Midbrain (tissue), 1 donor: ENCODE results near the gene LRRC3C.
"Not testable (repeated sequence)": the region's sequence is repeated elsewhere in the genome, so short reads cannot be mapped to it uniquely, and the experiment has no call there.

Experiments used
- DNase-seq: peaks from one replicate; lab custom pipeline; 2025; lab: John Stamatoyannopoulos, UW

Gene LRRC3C

DNA sequence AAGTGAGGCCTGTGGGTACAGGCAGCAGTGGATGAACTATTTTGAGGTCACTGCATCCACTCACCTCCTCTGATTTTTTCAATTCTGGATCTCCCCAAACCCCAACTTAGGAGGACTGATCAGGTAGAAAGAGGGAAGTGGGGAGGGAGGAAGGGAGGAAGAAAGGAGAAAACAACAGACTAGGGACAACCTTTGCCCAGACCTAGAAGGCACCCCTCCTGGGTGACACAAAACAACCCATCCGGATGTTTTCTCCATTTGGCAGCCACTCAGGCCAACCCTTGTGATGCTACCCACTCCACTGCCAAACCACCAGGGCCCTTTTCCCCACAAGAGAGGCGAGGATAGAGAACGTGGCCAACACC is 2.9 kb upstream of the LRRC3C start:
- DNase-seq, result no peak

DNA sequence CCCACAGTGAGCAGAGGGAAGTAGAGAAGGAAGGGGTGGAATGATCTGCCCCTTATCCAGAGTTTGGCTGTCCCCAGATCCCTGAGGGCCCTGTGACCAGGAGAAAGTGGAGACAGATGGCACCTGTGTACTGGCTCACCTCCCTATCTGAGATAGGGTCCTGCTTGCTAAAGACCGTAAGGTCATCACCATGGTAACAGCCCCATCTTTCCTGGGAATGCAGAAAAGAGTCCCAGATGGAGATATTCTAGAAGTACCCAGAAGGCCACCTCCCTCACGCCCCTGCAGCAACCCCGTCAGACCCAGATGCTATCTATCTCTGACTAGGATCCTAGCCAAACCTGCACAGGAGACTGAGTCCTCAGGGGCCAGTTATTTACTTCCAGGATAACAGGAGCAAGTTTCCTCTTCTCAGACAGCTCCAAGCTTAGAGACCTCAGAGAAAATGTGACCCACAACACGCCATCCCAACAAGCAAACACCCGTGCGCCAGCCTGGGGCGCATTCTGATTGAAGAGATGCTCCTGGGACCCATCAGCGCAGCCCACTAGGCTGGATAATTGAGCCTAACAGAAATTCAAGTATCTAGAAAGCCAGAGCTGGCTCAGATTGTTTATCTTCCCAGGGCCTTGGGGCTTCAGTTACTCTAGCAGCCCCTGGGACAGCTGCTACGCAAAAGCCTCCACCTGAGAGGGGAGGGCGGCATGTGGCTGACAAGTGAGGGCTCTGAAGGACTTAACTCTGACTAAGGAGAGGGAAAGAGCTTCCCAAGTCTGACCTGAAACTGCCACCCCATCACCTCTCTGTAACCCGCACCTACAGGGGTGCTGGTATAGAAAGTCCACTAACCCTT is 2.0 kb upstream of the LRRC3C start:
- no peak for DNase-seq

DNA sequence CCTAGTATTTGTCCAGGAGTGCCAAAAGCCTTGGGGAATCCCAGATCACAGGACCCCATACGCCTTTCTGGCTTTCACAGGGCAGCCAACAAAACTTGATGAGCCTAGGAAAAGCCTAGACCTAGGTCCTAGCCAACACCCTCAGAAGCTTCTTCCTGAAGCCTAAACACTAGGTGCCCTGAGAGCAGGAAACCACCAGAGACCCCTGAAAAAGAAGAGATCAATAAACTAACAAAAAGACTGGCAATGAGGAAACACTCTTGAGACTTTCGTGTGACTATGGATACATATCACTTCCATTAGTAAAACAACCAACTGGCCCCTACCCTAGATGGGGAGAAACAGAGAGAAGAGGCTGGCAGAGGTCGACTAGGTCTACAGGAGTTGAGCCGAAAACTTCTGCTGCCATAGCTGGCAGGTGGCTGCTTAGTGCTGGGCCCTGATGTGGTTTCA is 1.4 kb upstream of the LRRC3C start:
- no peak for DNase-seq

DNA sequence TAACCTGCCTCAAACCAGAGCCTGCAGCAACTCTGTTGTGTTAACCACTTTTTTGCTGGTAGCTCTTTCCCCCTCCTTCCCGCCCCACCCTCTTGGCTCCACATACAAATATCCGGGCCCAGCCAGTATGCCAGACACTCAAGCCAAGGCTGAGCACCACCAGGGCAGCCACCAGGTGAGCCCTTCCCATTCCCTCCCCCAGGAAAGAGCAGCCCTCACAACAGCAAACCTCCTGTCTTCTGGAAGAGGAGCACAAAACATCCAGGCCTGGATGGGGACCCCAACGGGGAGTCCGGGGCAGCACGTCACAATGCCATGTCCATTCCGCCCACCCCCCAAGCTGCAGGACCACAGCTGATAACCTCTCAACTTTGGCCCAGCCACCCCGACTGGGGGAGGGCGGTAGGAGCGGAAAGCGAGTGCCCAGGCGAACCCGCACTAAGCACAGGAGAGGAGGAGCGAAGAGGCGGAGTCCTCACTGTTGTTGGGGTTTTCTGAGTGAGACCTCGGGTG is 888 bp upstream of the LRRC3C start:
- DNase-seq, result no peak

DNA sequence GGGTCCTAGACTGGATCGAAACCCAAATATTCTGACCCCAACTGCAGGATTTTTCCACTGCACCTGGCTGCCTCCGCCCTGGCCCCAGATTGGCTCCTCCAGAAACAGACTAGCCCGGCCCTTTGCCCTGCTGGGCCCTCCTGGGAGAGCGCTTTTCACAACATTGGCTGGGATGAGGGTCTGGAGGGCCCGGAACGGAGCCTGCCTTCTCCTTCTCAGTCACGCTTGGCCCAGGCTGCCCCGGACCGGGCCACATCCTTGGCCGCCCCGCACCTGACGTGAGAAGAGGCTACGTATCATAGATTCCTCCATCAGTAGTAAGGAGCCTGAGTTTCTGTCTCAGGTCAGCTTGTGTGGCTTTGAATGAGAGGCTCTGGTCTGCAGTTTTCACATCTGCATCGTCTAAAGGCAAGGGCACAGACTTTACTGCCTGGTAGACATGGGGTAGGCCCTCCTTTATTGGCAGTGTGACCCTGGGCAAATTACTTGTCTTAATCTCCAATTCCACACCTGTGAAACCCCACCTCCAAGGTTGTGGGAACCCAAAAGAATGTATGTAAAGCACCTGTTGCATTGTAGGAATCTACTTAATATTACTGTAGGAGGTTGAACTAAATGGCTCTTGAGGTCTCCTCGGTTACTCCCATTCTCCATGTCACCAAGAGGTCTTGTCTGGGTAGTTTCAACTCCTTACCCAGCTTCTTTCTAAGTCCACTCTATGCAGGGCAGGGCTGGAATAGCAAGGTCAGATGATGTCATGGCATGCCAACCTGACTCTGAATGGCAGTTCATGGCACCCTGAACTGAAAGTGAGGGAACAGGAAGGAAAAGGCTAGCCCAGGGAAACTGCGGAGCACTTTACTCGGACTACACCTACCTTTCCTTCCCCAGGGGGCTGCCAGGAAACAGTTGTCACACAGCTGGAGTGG is 661 bp downstream of the LRRC3C start:
- no peak for DNase-seq

DNA sequence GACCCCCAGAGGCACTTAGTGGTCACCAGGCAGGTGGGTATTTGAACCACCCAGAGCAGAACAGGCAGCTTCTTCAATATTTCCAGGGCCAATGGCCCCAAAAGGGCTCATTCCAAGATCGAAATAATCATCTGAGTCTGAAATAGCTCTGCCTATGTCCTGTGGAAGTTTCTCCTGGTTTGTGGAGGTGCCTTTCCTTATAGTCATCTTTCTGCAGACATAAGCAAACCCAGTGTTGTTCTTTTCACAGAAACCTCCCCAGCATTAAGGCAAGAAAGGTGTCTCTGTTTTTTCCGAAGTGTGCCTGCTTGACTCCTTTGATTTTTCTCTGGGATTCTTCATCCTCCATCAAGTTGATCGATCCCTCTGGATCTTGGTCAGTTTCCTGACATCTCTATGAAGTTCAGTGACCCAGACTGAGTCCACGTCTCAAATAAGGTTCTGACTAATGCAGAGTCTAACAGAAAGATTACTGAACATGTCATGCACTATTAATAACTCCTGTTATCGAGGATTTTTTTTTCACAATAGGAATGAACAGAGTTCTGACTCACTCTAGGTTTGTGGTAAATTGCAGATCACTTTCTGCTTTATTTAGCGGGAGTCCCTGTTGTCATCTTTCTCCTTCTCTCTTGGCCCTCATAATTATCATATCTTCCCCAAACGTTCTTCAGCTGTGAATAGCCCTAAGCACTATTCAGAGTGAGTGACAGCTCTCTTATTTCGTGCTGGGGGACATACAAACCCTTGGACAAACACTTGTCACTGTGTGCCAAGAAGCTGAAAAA is 1.5 kb downstream of the LRRC3C start:
- DNase-seq, result no peak

DNA sequence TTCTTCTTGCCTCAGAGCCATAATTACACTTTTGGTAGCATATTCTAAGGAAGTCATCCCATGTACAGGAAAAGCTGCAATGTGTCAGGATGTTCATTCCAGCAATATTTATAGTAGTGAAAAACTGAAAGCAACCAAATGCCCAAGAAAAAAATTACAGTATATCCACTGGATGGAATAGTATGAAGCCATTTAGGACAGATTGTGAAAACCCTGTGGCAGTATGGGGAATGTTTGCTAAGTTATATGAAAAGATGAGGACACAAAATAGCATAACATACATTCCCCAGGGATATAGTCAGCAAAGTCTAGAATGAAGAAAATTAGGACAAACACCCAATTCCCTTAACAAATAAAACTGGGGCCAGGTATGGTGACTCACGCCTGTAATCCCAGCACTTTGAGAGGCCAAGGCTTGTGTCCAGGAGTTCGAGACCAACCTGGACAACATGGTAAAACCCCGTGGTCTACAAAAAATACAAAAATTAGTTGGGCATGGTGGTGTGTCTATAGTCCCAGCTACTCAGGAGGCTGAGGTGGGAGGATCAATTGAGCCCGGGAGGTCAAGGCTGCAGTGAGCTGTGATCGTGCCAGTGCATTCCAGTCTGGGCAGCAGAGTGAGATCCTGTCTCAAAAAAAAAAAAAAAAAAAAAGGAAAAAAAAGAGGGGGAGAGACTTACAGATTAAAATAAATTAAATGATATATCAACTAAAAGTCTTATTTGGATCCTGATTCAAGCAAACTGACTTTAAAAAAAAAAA is 2.3 kb downstream of the LRRC3C start:
- DNase-seq, result no peak

DNA sequence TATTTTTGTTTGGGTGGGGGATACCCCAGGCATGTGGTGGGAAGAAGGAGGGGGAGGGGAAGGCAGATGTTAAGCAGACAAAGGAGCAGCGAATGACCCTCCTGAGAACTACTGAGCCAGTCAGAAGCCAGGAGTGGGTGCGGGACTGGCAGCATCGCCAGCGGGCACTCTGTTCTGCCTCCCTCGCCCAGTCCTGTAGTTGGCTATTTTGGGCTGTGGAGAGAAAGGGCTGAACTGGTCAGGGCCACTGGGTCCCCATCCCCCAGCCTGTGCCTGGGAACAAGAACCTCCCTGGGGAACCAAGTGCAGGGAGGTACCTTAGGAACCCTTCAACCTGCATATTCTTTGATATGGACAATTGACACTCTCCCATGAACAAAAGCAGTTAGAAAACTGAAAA is 6.4 kb downstream of the LRRC3C start:
- no peak for DNase-seq

DNA sequence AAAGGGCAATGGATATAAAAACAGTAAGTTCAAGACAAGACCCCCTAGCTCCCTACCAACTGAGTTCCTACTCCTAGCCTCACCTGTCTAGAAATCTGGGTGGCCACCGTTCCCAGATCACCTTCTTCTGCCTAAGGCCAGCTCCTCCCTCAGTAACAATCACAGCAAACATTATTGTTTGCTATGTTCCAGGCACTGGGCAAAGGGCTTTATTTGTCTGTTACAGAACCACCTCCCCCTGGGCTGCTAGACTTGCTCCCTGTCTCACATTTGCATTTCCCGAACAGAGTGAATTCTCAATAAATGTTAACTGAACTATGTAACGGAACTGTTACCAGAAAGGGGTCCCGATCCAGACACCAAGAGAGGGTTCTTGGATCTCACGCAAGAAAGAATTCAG is 6.8 kb downstream of the LRRC3C start:
- DNase-seq, result no peak

DNA sequence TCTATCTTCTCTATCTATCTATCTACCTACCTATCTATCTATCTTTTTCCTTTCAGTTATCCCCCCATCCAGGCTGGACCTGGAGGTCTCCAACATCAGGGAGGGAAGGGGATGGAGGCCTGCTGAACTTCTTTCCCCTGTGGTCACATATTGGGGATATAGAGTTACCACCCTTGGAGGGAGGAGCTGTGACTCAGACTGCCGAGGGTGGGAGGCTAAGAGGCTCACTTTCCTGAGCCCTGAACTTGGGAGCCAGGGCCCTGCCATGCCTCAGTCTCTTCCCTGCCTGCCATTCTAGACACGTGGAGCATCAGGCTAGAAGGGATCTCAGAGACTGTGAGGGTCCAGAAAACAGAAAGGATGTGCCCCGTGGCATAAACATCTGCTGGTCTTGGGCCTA is 8.4 kb downstream of the LRRC3C start:
- DNase-seq, result no peak

DNA sequence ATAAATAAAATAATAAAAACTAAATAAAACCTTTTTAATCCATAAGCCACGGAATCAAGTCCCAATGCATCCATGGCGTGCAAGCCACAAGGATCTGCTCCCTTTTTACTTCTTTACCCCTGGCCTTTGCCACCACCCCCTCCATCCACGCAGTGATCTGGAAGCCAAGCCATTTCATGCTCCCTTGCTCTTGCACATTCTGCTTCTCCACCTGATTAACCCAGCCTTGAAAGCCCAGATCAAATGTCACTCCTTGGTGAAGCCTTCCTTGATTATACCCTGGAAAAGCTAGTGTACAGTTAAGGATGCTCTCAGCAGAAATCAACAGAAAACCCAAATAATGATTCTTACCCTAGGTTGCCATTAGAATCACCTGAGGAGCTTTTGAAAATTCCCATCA is 9.9 kb downstream of the LRRC3C start:
- no peak for DNase-seq

DNA sequence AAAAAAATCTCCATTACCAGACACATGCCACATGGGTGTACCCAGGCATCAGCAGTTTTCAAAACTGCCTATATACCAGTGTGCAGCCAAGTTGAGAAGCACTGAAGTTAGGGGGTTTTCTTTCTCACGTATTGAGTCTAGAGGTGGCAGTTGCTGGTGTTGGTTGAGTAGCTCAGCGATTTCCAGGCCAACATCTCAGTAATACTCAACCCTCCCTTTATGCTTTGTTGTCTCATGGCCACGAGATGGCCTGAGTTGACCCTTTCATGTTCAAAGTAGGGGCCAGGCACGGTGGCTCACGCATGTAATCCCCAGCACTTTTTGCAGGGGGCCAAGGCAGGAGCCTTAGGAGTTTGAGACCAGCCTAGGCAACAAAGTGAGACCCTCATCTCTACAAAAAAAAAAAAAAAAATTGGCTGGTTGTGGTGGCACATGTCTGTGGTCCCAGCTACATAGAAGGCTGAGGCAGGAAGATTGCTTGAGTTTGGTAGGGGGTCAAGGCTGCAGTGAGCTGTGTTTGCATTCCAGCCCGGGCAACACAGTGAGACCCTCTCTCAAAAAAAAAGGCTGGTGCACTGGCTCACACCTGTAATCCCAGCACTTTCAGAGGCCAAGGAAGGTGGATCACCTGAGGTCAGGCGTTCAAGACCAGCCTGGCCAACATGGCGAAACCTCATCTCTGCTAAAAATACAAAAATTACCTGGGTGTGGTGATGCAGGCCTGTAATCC is 10.8 kb downstream of the LRRC3C start:
- DNase-seq, result no peak

DNA sequence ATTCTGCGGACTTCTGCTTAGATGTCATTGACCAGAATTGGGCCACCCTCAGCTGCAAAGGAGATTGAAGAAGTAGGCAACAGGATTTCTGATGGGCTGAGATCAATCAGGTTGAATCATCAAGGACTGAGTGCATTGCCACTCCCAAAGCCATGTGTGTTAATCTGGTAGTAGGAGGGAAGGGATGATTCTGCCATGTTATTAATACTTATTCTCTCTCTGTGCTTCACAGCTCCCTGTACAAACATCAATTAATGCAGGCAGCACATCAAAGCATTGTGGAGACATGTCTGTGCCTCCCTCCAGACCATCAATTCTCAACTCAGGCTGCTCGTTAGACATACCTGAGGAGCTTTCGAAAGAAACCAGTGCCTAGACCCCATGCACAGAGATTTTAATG is 11.6 kb downstream of the LRRC3C start:
- DNase-seq, result no peak

DNA sequence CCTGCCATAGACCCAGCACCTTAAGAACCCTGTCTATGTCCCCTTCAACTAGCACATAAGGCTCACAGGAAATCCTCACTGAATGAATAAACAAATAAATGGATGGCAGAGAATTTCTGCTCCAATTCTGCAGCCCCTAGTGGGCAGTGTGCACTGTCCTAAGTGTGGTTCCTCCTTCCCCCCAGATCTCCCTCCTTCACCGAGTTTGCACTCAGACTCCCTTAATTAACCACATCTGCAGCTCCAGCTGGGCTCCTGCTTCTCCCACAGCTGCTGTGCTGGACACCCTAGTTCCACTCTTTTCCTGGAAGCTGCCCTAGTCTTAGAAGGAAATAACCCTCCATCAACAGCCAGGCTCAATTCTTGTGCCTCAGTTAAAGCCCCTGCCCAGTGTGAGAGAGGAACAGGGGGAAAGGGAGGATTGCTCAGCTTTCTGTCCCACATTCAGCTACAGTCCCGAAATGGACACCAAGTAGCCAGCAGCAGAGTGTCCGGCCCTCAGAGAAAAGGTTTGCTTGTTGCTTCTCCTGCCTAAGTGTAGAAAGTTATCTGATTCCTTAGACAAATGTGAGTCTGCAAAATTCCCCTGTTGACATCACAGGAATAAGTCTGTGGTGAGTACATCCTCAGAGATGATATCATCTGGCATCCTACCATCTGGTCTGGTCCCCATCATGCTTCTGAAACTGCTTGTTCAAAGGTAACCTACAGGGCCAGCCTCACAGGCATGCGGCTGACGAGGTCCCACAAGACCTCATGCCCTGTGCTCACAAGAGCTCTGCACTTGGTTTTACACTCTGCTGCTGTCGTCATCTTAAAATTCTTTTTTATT is 12.3 kb downstream of the LRRC3C start:
- no peak for DNase-seq

DNA sequence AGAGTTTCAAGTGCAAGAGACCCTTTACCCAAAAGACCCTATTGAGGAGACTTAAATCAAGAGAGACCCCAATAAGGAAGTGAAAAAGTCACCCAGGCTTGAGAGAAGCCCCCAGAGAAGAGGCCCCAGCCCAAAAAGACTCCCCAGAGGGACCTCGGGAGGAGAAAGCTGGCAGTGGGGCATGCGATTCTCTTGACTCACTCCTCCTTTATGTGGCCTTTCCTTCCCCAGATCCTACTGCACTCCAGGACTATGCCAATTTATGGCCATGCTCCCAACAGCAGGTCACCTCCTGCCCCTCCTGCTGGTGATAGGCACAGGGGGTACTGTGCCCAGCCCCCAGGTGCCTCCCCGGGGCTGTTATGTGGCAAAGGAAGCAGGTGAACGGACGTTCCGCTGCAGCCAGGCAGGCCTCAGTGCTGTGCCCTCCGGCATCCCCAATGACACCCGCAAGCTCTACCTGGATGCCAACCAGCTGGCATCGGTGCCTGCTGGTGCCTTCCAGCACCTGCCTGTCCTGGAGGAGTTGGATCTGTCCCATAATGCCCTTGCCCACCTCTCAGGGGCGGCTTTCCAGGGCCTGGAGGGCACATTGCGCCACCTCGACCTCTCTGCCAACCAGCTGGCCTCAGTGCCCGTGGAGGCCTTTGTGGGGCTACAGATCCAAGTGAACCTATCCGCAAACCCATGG is 16.3 kb downstream of the LRRC3C start:
- DNase-seq, result no peak

DNA sequence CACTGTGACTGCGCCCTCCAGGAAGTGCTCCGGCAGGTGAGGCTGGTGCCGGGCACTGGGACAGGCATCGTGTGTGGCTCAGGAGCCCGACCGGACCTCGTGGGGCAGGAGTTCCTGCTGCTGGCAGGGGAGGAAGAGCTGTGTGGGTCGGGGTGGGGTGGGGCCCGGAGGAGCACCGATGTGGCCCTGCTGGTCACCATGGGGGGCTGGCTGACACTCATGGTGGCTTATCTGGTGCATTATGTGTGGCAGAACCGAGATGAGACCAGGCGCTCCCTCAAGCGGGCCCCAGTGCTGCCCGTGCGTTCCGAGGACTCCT is 16.8 kb downstream of the LRRC3C start:
- no peak for DNase-seq

DNA sequence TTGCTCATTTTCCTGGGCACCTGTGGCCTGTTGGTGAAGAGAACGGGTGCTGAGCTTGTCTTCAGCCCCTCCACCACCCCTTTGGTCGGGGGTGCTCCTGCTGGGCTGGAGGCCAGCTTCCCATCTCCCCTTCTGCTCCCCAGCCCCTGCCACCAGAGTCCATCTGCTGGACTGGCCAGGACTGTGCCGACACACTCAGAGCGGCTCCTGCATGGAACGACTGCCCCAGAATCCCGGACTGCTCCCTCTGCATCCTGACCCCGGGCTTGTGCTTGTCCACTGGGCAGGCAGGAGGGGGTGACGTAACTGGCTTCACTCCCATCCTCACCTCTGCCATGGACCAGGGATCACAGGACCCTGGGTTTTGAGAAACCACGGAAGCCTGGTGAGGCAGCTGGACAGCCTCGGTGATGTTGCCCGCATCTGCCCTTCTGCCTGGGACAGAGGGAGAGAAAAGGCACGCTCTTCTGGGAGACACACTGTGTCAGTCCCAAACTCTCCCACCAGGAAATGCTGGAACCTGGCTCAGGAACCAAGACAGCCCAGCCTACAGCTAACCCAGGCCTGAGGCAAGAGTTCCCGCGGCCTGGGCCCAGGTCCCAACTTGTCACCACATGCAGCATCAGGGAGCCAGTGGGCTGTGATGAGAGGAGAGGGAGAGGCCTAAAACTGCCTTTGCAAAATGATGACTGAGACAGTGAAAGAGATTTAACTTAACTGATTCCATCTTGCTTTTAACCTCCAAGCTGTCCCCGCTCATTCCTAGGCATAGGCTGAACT is 19.2 kb downstream of the LRRC3C start:
- DNase-seq, result no peak

DNA sequence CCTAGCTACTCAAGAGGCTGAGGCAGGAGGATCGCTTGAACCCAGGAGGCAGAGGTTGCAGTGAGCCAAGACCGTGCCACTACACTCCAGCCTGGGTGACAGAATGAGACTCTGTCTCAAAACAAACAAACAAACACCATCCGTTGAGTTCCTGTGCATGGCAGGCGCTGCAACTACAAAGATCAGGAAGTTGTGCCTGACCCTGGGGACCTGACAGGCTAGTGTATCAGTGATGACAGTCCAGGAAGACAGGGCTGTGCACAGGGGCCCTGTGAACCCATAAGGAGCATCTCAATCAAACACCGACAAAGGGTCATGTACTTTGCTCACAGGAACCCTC is 20.9 kb downstream of the LRRC3C start:
- not testable (repeated sequence) for DNase-seq

DNA sequence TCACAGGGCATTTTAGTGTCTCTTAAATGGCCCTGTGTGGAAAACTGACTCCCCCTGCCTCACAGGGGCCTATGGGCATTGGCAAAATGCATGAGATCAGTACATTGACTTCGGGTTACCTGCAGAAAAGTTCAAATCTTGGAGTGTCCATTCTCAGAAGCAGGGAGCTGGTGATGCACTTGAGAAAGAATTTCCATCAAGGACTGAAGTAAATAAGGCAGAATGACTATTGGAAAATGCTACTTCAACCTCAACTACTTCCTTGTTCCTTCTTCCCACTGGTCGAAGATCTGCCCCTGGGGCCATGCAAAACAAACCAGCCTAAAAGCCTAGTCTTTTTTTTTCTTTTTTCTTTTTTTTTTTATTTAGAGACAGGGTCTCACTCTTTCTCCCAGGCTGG is 21.5 kb downstream of the LRRC3C start:
- no peak for DNase-seq
